Peyer's patch (tissue), 4 donors: ENCODE data around the gene TTC16.

ENCODE experiments used
- CTCF ChIP-seq, 6 experiments: fragments of 450-650 bp in 4 of 6; fragments of 200-600 bp in 2 of 6; sonication (generic) in 1 of 6; IDR thresholded peaks; one replicate each; pipeline ENCODE4 v1.5.1; 2017 to 2019; ENCODE audit warnings: antibody characterized with exemption in 6 of 6, mild to moderate bottlenecking in 3 of 6, moderate library complexity in 1 of 6
- POLR2A ChIP-seq, 2 donors: fragments of 450-650 bp; IDR thresholded peaks; one replicate each; pipeline ENCODE4 v1.5.1; 2017; ENCODE audit warnings: antibody characterized with exemption in 2 of 2, mild to moderate bottlenecking in 2 of 2, moderate library complexity in 2 of 2

- no peak for TF ChIP-seq CTCF (IDR thresholded peaks at IDR 0.05)
- no peak for TF ChIP-seq POLR2A (IDR thresholded peaks at IDR 0.05)
These were observed 1.7 kb upstream of the TTC16 start for GRCh38 chr9:127714020-127714750.
